GM21619 (cell line): ENCODE measurements around the gene GTF2A1.
"Not testable (repeated sequence)": the region's sequence is repeated elsewhere in the genome, so short reads cannot be mapped to it uniquely, and the experiment has no call there.

Source experiments
- ATAC-seq: cut with Tn5 transposase; IDR thresholded peaks from one replicate; pipeline ENCODE4 v1.9.1; 2021; ENCODE audit not compliant: unreplicated experiment

The GTF2A1 gene

DNA sequence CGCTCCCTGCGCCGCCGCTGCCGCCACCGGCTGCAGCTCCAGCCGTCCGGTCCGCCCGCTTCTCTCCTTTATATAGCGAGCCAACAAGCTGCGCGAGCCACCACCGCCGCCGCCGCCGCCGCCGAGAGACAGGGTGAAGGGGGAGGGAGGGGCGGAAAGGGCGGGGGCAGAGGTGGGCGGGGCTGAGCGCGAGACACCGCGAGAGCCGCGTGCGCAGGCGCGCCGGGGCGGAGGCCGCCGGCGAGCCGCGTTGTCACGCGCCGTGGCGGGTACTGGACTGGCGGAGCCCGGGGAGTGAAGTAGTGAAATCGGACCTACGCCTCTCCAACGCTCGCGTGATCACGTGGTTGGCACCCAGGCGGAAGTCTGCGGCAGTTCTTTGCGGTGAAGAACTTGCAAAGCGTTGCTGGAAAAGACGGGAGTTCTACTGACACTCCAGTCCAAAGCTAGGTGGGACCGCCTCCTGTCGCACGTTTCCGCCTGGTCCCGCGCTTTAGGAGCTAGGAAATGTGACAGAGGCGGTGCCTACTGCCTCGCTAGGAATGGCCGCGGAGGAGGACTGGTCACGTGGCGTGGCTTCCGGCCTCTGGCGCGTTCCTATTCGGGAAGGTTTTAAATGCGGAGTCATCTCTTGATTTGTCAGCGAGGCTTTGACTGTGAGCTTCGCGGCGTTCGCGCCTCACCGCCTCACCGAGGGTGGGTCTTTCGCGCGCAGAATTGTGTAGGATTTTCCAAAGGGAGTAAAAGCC, at the start of gene GTF2A1:
TSS of gene GTF2A1 (minus strand) at position 130 of the 749 bp plus-strand sequence. CDS start 441 bp downstream, outside the sequence.
- ATAC-seq = peak; percentile 73

DNA sequence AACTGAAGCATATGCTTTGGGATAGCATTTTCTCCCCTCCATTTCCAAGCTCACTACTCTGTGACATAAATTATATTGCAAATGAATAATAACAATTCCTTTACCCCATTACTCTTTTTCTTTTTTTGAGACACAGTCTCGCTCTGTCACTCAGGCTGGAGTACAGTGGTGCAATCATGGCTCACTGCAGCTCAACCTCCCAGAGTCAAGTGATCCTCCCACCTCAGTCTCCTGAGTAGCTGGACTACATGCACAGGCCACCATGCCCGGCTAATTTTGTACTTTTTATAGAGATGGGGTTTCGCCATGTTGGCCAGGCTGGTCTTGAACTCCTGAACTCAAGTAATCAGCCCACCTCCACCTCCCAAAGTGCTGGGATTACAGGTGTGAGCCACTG, 49.2 kb upstream of the GTF2A1 start:
- ATAC-seq = no peak

DNA sequence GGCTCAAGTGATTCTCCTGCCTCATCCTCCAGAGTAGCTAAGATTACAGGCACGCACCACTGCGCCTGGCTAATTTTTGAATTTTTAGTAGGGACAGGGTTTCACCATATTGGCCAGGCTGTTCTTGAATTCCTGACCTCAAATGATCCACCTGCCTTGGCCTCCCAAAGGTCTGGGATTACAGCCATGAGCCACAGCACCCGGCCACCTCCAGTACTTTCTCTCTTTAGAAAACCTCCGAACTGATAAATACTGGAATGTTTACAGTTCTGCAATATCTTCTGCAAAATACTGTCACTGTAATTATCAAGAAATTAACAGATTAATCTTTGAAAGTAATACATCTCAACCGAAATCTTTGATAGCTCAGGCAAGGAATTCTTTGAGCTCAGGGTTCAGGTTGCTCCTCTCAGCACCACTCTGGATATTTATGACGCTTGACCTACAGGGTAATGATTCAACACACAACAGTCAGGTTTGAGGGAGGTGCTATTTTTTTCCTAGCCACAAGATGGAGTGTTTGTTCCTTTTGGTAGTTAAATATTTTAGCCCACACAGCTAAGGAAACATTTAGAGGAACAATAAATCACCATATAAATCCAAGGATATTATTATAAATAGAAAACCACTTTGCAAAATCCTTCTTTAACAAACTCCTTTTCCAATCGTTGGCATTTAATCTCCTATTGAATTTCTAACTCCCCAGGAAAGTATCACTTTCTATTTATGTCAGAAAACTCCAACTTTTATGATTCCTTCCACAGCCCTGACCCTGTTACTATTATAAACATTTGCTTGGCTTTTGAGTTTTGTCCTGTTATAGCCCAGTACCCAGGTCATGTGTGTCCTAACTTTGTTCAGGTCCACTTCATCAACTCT, 48.6 kb upstream of the GTF2A1 start:
- peak; percentile 73 for ATAC-seq

DNA sequence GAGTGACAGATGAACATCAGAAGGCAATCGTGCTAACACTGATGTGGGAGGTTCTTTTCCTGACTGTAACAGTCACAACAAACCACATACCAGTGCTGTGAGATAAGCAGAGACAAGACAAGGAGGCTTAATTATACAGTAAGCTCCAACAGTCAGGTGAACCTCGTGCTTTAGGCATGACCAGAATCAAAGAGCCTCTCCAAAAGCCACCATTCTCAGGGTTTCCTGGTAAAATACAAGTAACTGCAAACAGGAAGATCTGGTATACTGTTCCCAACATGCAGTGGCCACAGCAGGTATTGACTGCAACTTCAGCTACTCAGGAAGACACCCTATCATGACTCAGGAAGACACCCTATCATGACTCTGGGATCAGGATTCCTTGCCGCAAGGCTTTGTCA, 47.3 kb upstream of the GTF2A1 start:
- no peak for ATAC-seq

DNA sequence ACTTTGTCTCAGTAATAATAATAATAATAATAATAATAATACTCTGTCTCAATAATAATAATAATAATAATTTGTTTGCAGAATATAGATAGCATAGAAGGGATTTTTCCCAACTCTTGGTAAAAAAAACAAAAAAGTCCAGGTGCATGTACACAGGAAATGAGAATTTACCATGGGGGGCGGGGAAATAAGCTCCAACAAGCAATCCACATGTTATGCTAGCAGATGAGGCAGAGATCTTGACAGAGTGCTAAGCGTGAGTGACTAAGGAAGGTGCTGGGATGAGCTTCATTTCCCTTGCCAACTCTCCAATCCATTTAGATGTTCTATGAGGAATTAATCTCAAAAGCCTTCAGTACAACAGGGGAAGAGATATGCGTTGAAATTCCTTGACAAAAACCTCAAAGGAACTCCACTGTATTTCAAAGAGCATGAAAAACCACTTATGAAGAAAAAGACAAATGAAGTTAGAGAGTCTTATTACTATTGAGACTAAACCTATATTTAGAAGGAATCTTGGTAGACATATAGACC, 44.9 kb upstream of the GTF2A1 start:
- no peak for ATAC-seq

DNA sequence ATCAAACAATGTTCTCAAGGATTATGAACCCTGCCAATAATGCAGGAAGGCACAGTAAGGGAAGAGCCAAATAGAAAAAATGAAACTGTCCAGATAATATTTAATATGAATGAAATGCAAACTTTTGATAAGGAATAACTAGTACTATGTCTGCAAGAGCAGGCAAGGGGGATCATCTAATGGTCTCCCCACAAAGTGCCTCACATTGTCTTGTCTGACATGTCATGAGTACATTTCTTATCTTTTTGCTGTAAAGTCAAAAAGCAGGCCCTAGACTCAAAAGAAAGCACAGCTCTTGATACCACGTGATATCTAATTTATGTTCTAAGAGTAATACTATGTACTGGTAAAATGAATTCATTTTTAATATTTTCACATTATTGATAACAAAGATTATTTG, 43.9 kb upstream of the GTF2A1 start:
- no peak for ATAC-seq

DNA sequence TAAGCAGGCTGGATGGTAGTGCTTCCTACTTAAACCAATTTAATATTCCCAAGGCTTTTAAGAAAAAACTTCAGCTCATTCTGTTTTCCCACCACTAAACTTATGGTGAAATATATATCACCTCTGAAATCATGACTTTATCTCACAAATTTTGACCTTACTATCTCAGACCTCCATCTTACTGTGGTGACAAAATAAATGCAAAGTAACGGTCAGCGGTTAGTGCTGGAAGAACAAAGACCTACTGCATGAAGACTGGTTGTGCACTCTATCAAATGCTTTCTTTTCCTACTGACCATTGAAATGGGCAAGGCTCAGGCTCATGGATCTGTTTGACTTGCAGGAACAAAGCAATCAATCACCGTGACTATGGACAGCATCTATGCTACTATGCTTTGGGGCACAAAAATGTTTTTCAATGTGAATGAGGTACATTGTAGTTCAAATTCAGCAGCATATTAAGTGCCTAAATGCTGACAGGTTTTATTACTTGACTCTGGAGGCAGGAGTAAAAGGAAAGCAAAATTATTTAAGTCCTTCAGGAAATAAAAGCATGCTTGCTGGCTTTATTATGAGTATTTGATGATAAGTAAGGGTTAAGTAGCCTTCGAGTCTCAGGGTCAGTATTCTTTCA, 43.1 kb upstream of the GTF2A1 start:
- ATAC-seq = no peak

DNA sequence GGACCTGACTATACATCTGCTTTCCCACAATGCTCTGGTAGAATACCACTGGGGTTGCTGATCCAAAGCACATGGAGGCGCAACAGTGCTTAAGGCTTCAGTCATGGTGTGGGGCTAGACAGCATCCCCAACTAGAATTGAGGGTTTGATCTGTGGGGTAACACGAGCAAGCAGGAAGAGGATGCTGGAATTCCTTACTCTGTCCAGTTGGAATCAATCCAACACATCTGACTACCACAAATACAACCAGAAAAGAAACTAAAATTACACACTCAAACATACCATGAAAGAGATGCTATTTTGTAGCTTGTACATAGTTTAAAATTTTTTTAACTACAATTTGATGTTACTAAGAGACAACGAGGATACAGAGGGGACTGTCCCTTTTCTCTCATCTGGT, 40.4 kb upstream of the GTF2A1 start:
- ATAC-seq = no peak

DNA sequence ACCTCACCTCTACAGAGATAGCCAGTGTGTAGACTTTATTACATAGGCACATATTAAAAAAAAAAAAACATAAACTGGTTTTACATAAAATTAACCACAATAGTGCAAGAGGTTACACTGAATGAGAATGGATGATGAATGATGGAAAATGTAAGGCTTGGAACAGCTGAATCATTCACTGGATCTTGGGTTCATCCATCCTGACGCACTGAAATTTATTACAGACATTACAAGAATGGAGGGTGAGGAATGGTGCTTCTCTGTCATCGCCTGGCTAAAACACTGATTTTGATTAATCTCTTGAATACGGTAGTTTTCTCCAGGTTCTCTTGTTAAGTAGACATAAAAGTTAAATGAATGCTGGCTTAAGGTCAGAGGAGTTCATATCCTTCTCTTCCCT, 40.0 kb upstream of the GTF2A1 start:
- ATAC-seq = no peak

DNA sequence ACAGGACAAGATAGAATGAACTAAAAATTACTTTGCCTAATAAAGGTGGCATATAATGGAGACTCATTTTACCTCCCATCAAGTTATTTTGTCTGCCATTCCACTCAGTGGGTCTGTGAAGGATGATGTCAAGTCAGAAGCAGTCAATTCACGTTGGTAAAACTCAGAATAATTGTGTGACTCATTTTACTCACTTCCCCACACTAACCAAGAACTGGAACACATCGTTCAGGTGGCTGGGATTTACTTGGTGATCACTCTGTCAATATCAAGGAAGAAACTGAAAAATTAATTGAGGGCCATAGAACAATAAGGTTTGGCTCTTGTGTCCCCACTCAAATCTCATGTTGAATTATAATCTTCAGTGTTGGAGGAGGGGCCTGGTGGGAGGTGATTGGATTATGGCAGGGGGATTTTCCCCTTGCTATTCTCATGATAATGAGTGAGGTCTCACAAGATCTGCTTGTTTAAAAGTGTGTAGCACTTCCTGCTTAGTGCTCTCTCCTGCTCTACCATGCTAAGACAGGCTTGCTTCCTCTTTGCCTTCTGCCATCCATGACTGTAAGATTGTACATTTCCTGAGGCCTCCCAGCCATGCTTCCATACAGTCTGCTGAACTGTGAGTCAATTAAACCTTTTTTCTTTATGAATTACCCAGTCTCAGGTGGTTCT, 35.7 kb upstream of the GTF2A1 start:
- ATAC-seq = peak; percentile 67

DNA sequence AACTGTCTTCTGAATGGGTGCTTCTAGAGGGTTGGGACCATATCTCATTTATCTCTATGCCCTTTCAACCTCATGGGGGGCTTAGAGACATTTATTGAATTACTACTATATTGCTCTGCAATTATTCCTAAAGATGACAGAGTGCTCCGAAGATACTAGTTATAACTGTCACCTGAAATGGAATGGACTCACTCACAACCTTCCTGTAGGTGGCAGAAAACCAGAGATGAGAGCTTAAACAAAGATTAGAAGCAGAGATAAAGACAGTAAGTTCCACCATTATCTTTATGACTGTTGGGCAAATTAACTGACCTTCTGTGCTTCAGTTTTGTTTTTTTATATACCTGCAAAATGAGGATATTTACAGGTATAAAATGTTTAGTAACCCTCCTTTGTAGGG, 31.5 kb upstream of the GTF2A1 start:
- ATAC-seq = no peak

DNA sequence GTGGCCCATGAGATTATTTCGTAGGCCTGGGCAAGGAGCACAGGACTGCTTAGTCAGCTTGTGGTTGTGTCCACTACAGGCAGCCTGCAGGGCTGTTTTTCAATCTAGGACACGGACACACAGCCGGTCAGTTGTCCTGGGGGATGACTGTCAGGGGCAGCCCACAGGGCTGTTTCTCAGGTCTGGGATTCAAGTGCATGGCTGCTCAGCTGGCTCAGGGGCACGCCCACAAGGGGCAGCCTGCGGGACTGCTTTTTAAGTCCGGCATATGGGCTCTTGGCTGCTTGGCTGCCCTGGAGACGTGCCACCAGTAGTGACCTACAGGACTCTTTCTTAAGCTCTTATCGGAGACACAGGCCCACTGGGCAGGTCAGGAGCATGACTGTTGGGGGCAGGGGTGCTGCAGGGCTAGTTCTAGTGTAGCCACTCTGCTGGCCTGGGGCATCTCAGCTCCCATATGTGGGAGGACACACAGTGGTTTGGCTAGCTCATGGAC, 26.6 kb upstream of the GTF2A1 start:
- no peak for ATAC-seq

DNA sequence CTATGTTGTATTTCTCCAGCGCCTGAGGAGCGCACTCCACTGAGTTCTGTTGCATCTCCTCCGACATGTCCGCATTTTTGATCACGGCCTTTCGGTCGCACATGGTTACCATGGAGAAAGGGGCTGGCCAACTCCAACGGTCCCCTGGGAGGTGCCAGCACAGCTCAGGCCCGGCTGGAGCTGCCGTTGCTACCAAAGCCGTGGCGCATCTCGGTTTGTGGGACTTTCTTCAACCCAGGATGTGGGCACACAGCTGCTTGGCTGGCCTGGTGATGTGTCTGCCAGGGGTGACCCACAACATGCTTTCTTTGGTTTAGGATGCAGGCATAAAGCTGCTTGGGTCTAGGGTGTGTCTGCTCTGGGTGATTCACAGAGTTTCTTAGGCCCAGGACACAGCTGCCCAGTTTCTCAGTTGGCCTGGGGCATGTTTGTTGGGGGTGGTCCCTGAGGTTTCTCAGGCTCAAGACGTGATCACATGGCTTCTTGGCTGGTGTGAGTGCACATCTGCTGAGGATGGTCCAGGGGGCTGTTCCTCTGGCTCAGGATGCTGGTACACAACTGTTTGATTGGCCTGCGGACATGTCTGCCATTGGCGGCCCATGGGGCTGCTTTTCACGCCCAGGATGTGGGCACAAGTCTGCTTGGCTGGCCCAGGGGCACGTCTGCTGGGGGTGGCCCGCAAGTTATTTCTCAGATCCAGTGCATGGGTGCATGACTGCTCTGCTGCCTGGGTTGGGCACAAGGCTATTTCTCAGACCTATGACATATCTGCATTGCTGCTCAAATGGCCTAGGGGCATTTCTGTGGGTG, 25.9 kb upstream of the GTF2A1 start:
- ATAC-seq = no peak

DNA sequence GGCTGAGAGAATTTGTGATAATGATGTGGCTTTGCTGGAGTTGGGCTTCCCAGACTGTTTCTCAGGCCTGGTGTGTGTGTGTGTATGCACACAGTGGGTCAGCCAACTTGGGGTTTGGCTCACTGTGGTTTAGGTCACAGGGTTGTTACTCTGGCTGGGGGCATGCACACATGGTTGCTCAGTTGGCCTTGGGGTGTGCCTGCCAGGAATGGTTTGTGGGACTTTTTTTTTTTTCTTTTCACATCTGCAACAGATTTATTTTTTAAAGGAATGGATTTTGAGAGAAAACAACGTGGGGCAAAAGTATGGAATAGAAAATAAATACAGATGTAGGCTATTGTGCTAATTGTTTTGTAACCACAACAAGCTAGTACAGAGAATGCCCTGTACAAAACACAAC, 25.0 kb upstream of the GTF2A1 start:
- ATAC-seq = no peak

DNA sequence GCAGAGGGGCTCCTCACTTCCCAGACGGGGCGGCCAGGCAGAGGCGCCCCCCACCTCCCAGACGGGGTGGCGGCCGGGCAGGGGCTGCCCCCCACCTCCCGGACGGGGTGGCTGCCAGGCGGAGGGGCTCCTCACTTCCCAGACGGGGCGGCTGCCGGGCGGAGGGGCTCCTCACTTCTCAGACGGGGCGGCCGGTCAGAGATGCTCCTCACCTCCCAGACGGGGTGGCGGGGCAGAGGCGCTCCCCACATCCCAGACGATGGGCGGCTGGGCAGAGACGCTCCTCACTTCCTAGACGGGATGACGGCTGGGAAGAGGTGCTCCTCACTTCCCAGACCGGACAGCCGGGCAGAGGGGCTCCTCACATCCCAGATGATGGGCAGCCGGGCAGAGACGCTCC, 23.7 kb upstream of the GTF2A1 start:
- not testable (repeated sequence) for ATAC-seq

DNA sequence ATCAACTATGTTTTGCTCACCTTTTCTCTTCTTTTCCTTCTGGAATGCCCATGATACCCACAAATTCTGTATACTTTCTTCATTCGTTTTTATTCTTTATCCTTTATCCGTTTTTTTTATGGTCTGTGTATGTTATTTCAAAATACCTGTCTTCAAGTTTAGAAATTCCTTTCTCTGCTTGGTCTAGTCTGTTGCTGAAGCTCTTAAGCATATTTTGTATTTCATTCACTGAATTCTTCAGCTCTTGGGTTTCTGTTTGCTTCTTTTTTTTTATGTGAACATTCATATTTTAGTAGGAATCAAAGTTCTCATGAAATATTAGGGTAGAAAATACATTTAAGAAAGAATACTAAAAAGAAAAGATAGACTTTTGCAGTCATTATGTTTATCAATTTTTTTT, 22.7 kb upstream of the GTF2A1 start:
- ATAC-seq = no peak

DNA sequence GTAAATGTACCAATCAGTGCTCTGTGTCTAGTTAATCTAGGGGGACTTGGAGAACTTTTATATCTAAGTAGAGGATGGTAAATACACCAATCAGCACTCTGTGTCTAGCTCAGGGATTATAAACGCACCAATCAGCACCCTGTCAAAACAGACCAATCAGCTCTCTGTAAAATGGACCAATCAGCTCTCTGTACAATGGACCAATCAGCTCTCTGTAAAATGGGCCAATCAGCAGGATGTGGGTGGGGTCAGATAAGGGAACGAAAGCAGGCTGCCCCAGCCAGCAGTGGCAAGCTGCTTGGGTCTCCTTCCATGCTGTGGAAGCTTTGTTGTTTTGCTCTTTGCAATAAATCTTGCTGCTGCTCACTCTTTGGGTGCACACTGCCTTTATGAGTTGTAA, 16.1 kb upstream of the GTF2A1 start:
- ATAC-seq = not testable (repeated sequence)

DNA sequence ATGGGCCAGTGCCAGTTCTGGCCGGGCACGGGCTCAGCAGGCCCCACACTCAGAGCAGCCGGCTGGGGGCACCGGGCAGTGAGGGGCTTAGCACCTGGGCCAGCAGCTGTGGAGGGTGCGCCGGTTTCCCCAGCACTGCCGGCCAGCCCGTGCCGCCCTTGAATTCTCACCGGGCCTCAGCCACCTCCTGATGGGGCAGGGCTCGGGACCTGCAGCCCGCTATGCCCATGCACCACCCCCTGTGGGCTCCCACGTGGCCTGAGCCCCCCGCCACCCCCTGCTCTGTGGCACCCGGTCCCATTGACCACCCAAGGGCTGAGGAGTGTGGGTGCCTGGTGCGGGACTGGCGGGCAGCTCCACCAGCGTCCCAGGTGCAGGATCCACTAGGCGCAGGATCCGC, 15.4 kb upstream of the GTF2A1 start:
- ATAC-seq = no peak

DNA sequence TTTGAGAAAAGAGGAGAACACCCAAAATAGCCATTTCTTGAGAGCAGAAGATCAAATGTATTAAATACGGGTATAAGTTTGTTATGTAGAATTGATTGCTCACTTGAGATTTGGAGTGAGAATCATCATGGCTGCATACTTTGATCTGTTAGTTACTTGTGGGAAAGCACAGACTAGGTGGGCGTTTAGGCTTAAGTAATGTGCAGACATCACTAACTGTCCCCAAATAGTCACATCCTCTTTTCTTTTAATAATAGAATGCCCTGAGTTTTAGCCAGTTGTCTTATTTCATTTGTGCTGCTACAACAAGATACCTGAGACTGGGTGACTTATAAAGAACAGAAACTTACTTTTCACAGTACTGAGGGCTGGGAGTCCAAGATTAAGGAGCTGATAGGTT, 14.3 kb upstream of the GTF2A1 start:
- ATAC-seq = no peak

DNA sequence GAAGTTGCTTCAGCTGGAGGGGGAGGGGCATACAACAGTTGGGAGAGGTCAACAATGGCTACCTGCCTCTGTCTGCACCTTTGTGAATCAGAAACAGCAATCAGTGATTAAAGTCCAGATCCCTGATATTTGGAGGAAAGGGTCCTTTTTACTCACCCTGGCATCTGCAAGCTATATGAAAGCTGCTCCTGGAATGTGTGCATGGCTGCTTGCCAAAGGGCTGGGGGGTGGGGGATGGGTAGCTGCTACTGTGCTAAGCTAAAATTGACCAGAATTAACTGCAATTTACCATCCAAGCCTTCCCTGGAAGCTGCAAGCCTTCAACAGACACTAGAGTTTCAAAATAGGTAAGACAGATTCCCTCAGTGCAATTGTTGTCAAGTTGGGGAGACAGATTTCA, 13.5 kb upstream of the GTF2A1 start:
- no peak for ATAC-seq
